AG20443 (cell line): Measurements from ENCODE around the gene ZNF778.
"Not testable (repeated sequence)": the region's sequence is repeated elsewhere in the genome, so short reads cannot be mapped to it uniquely, and the experiment has no call there.

Experiments
- DNase-seq: peaks from one replicate; pipeline ENCODE4 v3.0.0; 2012; ENCODE audit warnings: low spot score, mixed read lengths

ZNF778 gene

DNA sequence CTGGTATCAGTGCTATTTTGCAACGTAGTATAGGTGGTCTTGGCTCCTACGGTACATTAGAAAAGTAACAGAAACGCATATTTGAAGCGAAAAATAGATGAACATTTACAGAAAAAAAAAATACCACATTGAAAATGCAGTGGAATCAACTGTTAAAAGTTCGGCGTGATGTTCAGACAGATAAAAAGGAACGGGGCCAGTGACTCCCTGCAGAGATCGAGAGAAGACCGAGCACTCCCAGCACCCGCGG is 440 bp upstream of the ZNF778 start:
- DNase-seq = no peak

DNA sequence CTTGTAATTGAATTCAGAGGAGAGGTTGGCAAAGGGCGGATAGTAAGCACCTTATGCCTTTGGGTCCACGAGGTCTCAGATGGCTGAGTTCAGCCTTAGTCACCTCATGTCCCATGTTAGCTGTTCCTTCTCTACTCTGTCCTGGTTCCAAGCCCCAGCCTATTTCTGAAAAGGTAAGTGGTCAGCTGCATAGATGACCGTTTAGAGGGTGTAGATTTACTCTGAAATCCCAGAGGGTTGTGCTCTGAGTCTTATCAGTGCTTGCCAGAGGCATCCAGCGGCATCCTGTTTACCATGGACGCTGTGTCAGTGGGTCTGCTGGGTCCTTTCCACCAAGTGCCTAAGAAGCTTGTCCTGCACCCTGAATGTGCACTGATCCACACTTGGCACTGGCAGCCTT is 1.9 kb downstream of the ZNF778 start:
- DNase-seq = no peak

DNA sequence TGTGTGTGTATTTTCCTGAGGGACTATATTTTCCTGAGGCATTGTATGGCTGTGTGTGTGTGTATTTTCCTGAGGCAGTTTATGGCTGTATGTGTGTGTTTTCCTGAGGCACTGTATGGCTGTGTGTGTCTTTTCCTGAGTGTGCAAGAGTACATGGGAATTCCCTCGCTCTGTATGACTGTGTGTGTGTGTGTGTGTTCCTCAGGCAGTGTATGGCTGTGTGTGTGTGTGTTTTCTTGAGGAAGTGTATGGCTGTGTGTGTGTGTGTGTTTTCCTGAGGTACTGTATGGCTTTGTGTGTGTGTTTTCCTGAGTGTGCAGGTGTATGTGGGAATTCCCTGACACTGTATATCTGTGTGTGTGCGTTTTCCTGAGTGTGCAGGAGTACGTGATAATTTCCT is 4.1 kb downstream of the ZNF778 start:
- DNase-seq = no peak

DNA sequence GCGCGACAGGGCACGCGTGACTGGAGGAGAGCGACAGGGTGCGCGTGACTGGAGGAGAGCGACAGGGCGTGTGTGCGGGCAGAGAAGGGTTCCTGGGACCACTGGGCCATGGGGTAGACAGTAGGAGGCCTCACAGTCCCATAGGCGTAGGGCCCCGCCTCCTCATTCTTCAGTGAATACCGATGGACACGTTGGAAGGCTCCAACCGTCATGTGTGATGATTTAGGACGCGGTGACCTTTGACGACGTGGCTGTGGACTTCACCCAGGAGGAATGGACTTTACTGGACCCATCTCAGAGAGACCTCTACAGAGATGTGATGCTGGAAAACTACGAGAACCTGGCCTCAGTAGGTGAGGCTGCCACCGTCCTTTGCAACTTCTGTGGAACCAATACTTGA is 5.4 kb downstream of the ZNF778 start:
- DNase-seq = no peak

DNA sequence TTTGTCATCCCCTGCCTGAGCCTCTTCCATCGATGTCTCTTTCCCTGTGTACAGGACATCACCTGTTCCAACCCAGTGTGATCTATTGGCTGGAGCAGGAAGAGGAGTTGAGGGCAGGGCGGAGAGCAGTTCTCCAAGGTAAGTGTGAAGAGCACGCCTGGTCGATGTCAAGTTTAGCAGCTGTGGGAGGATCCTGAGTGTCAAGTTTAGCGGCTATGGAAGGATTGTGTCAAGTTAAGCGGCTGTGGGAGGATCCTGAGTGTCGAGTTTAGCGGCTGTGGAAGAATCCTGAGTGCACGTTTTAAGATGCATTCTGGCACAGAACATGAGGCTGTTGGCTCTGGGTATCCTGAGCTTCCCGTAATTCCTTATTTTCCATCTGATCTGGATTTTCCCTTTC is 7.2 kb downstream of the ZNF778 start:
- no peak for DNase-seq

DNA sequence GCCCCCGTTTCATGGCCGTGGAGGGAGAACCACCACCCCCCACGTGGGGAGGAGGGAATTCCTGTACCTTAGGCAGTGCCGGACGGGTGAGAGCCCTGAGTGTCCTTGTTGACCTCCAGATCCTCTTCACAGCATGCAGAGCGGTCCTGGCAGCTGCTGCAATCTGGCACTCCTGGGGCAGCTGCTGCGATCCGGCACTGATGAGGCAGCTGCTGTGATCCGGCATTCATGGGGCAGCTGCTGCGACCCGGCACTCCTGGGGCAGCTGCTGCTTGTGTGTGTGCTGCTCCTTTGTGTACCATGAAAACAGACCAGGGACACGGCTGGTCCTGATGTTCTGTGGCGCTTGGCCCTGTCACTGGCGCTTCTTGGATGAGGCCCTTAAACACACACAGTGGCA is 12.8 kb downstream of the ZNF778 start:
- DNase-seq = no peak

DNA sequence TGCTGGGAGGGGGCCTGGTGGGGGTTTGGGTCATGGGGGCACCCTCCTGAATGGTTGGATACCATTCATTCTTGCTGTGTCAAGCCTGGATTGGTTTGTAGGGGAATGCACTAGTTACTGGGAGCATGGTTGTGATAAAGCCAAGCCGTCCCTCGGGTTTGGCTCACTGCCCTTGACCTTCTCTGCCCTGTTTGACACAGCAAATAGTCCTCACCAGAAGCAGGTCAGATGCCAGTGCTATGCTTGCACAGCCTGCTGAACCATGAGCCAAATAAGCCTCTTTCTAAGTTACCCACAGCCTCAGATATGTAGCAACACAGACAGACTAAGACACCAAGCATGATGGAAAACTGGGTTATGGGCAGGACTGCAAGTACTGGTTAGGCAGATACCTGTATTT is 14.6 kb downstream of the ZNF778 start:
- no peak for DNase-seq

DNA sequence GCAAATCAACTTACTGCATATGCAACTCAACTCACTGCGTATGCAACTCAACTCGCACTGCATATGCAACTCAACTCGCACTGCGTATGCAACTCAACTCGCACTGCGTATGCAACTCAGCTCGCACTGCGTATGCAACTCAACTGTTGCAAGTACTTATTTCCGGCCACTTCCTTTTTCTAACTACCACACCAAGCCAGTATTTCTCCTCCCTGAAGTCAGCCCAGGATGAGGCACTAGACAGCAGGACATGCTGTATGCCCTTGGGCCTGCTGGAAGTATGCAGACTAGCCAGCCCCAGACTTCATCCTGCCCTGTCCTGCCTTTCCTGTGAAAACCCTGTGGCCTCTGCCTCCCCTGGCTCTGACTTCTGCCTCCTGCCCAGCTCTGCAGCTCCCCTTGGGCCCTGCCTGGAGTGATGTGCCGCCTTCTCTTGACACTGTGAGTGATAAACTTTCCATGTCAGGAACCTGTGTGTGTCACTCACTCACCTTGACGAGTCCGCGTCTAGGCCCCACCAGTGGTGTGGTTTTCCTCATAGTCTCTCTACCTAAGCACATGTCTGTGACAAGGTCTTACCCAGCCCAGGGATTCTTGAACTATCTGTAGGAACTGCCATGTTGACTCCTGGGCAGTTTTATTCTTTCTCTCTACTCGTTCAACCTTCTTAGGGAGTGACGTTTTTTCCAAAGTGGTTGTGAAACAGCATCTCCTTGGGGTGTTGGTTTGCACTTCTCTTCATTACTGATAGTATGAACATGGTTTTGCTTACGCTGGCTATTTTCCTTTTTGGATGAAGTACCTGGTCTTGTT is 16.4 kb downstream of the ZNF778 start:
- no peak for DNase-seq

DNA sequence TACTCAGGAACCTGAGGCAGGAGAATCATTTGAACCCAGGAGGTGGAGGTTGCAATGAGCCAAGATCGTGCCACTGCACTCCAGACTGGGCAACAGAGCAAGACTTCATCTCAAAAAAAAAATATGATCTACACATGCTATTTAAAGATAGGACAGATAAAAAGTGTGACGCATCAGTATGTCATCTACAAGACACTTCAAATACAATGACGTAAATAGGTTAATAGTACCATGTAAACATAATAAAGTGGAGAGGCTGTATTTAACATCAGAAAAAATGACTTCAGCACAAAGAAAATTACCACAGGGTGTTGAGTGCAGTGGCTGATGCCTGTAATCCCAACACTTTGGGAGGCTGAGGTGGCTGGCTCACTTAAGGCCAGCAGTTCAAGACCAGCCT is 20.2 kb downstream of the ZNF778 start:
- no peak for DNase-seq

DNA sequence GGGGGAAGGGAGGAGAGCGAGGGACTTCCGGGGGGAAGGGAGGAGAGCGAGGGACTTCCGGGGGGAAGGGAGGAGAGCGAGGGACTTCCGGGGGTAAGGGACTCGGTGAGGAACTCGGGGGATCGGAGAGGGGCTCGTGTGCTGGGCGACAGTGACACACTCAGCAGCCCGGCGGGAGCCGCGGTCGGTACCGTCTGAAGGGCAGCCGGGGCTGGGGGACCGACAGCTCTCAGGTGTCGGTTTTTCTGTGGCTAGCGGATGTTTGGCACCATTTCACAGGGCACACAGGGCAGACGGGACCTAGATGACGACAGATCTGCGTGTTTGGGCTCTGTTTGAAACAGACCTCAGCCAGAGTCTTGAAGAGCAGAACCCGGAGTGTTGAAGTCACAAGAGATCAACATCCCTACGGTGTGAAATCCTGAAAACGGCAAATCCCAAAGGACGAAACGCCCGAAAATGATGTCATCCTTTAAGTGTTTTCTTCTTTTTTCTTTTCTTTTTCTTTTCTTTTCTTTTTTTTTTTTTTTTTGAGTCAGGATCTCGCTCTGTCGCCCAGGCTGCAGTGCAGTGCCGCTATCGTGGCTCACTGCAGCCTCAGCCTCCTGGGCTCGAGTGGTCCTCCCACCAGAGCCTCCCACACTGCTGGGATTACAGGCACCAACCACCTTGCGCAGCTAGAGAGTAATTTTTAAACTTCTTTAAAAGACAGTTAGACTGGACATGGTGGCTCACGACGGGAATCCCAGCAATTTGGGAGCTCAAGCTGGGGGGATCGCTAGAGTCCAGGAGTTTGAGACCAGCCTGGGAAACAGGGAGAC is 23.9 kb downstream of the ZNF778 start:
- peak; percentile 74 for DNase-seq

DNA sequence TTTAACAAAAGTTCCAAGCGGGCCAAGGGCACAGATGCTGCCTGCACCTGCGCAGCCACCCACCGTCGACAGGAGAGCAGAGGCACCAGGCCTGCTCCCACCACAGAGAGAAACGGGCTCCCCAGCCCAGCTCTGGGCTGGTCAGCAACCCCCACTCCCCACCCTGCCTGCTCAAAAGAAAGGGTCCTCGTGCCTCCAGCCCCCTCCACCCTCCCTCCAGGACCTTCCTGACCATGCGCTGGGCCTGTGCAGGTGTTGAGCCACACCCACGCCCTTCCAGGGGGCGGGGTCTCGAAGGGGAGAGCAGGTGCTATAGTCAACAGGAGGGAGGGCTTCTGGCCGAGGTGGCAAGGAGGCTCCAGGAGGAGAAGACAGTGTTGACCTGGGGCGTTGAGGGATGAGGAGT is 25.3 kb downstream of the ZNF778 start:
- no peak for DNase-seq

DNA sequence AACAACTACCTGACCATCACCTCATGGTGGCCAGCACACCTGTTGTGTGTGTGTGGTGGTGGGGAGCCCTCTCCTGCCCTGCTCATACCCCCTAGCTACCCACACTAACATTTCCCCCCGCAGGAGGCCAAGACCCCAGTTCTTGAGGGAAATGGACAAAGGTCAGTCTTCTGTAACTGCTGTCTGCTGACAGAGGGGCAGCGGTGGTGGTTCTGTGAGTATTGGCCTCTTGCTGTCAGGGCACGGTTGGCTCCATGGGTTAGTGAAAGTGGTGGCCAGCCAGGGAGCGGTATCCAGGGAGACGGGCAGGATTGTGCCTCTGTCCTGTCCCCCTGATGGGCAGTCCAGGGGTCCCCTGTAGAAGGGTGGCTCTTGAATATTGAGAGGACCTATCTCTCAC is 26.2 kb downstream of the ZNF778 start:
- DNase-seq = no peak

DNA sequence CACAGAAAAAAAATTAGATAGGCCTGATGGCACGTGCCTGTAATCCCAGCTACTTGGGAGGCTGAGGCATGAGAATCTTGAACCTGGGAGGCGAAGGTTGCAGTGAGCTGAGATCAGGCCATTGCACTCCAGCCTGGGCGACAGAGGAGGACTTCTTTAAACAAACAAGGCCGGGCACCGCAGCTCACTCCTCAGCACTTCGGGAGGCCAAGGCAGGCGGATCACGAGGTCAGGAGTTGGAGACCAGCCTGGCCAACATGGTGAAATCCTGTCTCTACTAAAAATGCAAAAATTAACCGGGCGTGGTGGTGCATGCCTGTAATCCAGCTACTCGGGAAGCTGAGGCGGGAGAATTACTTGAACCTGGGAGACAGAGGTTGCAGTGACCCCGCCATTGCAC is 26.8 kb downstream of the ZNF778 start:
- not testable (repeated sequence) for DNase-seq

DNA sequence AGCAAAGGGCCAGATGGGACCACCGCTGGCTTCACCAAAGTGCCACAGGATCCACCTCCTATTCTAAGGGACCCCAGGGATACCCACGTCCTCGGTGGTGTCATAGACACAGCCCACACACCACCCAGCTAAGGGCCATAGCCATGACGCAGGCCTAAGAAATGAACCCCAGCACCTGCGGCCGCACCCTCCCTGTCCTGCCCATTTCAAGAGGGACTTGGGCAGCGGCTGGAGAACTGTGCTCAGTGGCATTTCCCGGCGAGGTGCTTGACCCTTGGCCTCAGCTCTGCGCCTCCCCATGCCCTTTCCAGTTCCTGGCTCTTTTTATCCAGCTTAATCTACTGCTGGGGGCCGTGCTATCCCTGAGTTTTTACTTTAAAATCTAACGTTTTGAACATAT is 27.3 kb downstream of the ZNF778 start:
- no peak for DNase-seq

DNA sequence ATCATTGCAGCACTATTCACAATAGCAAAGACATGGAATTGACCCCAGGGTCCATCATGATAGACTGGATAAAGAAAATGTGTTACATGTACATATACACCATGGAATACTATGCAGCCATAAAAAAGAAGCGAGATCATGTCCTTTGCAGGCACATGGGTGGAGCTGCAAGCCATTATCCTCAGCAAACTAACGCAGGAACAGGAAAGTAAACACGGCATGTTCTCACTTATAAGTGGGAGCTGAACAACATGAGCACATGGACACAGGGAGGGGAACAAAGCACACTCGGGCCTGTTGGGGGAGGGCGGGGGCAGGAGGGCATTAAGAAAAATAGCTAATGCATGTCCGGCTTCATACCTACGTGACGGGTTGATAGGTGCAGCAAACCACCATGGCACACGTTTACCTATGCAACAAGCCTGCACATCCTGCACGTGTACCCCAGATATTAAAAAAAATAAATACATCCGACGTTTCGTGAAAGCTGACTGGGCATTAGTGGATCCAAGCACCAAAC is 28.9 kb downstream of the ZNF778 start:
- DNase-seq = no peak

DNA sequence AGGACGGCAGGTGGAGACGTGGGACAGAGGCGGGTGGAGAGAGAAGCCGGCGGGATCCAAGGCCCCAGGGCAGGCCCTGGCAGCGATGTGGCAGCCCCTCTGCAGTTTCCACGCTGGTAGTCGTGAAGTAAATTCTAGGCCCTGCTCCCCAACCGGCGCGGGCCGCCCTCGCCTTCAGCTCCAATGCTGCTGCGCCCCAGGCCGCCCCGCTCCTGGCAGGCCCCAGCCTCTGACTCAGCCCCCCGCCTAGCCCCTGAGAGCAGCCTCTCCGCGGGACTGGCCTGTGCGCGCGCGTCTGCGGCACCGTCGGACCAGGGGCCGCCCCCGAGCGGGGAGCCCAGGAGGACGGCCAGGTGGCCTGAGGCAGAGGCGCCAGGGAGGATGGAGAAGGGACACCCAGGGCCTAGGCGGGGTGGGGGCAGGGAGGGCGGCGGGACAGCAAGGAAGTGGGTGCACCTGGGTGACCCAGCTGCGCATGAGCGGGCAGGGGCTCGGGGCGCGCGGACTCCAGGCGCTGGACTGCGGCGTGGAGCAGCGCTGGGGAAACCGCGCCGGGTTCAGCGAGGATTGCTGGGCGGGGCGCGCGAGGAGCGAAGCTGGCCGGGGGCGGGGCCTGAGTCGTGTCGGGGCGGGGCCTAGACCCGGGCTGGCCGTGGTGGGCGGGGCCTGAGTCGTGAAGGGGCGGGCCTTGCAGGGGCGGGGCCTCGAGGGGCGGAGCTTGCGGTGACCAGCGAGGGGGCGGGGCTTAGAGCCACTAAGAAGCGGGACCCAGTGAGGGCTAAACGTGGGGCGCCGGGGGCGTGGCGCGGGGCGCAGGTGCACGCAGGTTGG is 29.6 kb downstream of the ZNF778 start:
- peak; percentile 100 for DNase-seq

DNA sequence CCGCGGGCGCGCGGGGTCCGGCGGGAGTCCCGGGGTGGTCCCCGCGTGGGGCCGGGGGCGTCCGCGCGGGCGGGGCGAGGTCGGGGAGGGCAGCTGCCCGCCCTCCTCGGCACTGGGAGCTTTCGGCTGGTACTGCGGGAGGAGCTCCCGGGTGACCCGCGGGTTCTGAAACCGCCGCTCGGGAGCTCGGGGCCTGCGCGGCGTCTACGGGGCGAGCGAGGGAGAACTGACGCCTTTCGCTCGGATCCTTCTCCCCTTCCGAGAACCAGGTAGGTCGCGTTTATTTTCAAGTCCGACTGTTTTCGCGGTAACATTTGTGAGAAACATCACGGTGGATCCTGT is 30.2 kb downstream of the ZNF778 start:
- DNase-seq = not testable (repeated sequence)

DNA sequence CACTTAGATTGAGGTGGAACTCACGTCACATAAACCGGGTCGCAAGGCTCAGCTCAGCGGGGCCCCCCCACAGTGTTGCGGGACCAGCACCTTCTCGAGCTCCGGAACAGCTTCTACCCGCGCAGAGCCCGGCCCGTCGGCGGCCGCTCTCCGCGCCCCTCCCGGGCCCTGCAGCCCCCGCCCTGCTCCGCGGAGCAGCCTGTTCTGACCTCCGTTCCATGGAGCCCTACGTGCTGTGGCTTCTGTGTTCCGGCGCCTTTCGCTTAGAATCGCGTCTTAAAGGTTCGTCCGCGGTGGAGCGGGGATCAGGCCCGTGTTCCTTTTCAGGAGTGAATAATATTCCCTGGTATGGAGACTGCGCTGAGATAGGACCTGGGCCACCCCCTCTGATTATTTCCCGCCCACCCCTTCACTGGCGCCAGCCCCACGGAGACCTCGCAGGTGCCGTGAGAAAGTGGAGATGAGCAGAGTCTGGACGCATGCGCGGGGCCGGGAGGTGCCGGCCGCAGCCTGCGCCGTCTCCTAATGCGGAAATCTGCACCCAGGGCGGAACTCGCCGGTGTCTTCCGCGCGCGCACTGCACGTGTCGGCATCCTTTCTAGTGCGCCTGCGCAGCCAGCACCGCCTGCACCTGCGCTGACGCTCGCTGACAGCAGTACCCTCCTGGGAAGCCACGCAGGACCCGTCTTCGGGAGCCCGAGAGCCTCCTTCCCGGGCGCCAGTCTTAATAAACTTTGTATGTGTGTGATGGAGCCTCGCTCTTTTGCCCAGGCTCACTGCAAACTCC is 30.9 kb downstream of the ZNF778 start:
- DNase-seq = no peak

DNA sequence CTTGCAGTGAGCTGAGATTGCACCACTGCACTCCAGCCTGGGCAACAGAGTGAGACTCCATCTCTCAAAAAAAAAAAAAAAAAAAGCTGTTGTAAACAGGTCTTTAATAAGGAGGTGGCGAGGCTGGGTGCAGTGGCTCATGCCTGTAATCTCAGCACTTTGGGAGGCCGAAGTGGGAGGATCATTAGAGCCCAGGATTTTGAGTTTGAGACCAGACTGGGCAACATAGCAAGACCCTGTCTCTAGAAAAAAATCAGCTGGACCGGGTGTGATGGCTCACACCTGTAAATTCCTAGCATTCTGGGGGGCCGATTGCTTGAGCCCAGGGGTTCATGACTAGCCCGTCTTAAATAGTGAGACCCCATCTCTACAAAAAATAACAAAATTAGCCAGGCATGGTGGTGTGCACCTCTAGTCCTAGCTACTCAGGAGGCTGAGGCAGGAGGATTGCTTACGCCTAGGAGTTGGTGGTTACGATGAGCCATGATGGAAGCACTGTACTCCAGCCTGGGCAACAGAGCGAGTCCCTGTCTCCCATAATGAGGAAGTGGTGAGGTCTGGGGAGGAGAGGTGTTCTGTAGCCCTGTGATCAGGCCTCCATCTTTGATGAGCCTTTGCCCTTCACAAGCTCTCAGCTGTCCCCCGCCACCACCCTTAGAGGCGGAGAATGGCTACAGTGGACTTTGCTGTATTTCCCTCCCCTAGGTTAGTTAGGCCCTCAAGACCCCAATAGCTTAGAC is 36.2 kb downstream of the ZNF778 start:
- no peak for DNase-seq

DNA sequence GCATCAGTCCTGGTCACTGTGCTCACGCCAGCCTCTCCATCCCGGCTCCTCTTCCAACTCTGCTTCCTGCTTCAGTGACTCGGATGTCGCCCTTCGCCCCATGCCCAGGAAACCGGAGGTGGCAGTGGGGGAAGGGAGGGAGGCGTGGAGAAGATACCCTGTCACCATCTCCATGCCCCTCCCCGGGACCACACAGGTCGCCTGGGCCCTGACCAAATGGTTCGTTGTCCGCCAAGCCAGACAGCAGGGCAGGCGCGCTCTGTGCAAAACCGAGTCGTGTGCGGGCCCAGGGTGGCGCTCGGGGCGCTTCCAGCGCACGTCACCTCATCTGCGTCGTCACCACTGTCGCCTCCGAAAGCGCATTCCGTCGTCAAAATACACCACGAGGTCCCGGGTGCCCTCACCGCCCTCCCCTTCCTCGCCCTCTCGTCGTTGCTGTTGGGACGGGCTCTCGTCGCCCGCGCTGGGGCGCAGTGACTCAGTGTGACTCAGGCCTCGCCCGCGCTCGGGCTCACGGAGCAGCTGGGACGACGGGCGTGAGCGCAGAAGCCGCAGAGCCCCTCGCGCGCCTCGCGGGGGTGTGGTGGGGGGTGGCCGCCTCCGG is 39.2 kb downstream of the ZNF778 start:
- peak; percentile 87 for DNase-seq

DNA sequence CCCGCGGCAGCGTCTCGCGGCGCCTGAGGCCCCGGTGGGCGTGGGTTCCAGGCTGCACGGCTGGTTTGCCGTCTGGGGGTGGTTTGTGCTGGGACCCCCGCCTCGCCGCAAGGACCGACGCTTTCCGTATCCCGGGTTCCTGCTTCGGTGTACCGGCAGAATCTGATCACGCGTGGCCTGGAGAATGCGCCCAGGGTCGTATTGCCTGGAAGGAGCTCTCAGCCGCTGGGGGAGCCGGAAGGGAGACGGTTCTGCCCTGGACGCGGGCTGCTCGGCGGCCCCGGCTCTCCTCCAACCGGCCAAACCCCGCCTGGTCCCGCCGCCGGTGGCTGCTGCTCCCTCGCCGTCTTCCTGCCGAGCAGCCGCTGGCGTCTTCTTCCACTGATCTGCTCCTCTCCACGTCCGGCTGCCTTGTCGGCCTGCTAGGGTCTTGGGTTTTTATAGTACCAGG is 39.8 kb downstream of the ZNF778 start:
- DNase-seq = peak; percentile 63
